ENCODE results near the gene IMPA2. TPM values are rescaled to one million over a fixed set of nuclear protein-coding genes. Genes with fewer than 3 reads are reported as not detected.

IMPA2 gene
- total RNA-seq, 2 experiments from 2014 or later = 17.7 to 20.8 TPM

DNA sequence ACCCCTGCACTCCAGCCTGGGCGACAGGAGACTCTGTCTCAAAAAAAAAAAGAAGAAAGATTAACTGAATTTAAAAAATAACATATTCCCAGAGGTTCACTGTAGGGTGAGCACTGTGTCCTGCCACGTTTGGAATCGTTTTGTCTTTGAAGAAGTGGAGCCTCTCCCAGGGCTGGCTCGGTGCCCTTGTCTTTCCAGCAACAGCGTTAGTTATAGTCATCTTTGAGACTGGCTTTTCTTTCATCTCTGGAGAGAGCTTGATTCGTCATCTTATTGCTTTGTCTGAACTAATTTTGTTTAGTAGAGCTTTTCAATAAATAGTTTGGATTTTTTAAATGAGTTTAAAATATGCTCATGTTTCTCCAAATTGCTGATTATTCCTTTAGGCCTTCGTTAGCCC, 50.5 kb downstream of the IMPA2 start:
- H3K4me3 Mint-ChIP-seq = no peak overlapping the region

DNA sequence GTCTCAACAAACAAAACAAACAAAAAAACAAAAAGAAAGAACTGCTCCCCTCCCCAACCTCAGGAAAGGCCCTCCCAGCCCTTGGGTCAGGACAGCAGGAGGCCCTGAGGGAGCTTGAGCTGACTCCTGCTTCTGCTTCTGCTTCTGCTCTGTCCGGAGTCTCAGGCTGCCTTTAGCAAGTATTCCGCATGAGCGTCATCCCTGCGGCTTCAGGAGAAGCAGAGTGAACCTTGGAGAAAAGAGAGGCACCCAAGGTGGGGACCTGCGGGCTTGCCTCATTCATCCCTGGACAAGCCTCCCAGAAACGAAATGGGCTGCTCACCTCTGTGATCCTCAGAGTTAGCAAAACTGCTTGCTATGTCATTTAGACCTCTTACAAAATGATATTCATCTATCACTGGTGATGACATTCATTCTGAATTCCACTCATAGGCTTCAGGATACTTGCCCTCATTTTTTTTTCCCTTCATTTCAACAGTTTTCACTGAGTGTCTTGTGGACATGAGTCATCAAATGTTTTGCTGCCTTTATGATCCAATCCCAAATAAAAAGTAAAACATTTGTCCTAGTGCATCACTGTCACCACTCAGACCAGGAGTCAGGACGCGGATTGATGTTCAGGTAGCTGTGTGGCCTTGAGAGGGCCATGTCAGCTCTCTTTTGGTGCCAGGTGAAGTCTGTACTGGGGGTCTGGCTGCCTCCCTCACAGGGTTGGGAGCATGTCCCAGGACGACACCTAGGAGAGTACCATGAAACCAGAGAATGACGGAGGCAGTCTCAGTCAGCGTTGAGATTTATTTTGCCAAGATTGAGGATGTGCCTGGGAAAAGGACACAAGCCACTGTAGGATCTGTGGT, 51.7 kb downstream of the IMPA2 start:
- ATAC-seq (no peak), DNase-seq (no peak)
- ChIA-PET POLR2A (interaction anchor here (1.8 kb wide), 1 partner anchor 38 kb away, joined by 4 read pairs; no protein-coding TSS in a partner anchor), CTCF (interaction anchor here (1.0 to 2.5 kb wide), 3 partner anchors 95 to 300 kb away, joined by 4 to 11 read pairs (median 4); no protein-coding TSS in a partner anchor)
- intact Hi-C loops (cut with micrococcal nuclease) = no loop called here
- peaks cover 2% of the 10 kb centered on the region for H3K27me3 Mint-ChIP-seq
- H3K4me3 Mint-ChIP-seq = no peak overlapping the region
- no peaks in the 10 kb centered on the region for H3K36me3 Mint-ChIP-seq (ENCODE audit: low read depth)
- no peaks in the 10 kb centered on the region for H3K9me3 Mint-ChIP-seq
- H3K4me1 Mint-ChIP-seq (ENCODE audit: low read depth) = peaks cover under 1% of the 10 kb centered on the region
- TF ChIP-seq, protein P1, sequence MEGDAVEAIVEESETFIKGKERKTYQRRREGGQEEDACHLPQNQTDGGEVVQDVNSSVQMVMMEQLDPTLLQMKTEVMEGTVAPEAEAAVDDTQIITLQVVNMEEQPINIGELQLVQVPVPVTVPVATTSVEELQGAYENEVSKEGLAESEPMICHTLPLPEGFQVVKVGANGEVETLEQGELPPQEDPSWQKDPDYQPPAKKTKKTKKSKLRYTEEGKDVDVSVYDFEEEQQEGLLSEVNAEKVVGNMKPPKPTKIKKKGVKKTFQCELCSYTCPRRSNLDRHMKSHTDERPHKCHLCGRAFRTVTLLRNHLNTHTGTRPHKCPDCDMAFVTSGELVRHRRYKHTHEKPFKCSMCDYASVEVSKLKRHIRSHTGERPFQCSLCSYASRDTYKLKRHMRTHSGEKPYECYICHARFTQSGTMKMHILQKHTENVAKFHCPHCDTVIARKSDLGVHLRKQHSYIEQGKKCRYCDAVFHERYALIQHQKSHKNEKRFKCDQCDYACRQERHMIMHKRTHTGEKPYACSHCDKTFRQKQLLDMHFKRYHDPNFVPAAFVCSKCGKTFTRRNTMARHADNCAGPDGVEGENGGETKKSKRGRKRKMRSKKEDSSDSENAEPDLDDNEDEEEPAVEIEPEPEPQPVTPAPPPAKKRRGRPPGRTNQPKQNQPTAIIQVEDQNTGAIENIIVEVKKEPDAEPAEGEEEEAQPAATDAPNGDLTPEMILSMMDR (IDR thresholded peaks at IDR 0.05) = no peak
- H3K27ac Mint-ChIP-seq = no peak overlapping the region

More for the DNA sequence above, 50.5 kb downstream of the IMPA2 start:
- intact Hi-C loops (cut with micrococcal nuclease) = no loop called here
- ChIA-PET POLR2A (interaction anchor here (1.8 kb wide), 1 partner anchor 37 kb away, joined by 4 read pairs; no protein-coding TSS in a partner anchor), CTCF (interaction anchor here (1.1 kb wide), 1 partner anchor 94 kb away, joined by 4 read pairs; no protein-coding TSS in a partner anchor)
- no peak for DNase-seq
- Mint-ChIP-seq H3K36me3 (ENCODE audit: low read depth) (no peaks in the 10 kb centered on the region), H3K9me3 (no peaks in the 10 kb centered on the region), H3K27me3 (no peaks in the 10 kb centered on the region), H3K4me1 (ENCODE audit: low read depth) (no peaks in the 10 kb centered on the region), H3K27ac (no peak overlapping the region)
- ATAC-seq = no peak
- TF ChIP-seq, protein P1 (IDR thresholded peaks at IDR 0.05) = no peak

DNA sequence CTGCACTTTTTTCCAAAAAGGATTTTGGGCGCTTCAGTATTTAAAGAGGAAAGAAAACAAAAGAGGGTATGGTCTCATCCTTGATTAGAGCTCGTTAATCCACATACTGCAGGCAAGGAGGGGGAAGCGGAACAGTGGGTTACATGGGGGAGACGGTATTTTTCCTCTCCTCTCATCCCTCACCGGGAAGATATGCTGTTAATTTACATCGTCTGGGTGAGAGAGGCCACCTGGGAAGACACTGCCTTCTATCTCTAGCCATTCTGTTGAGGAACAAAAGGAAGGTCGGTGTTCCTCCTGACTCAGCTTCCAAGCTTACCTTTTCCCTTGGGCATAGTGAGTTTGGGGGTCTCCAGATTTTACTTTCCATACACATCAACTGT, 52.3 kb downstream of the IMPA2 start:
- Mint-ChIP-seq H3K4me3 (no peak overlapping the region), H3K9me3 (no peaks in the 10 kb centered on the region), H3K4me1 (ENCODE audit: low read depth) (peaks cover 4% of the 10 kb centered on the region), H3K27ac (no peak overlapping the region), H3K27me3 (peaks cover 5% of the 10 kb centered on the region), H3K36me3 (ENCODE audit: low read depth) (no peaks in the 10 kb centered on the region)
- intact Hi-C loops (cut with micrococcal nuclease) = no loop called here
- POLR2A ChIA-PET = no interaction called here
- ATAC-seq (no peak), DNase-seq (no peak)
- TF ChIP-seq, protein P1 (IDR thresholded peaks at IDR 0.05) = no peak
- CTCF ChIA-PET = interaction anchor here (1.0 to 2.5 kb wide), 2 partner anchors 96 to 300 kb away, joined by 4 to 11 read pairs; no protein-coding TSS in a partner anchor

DNA sequence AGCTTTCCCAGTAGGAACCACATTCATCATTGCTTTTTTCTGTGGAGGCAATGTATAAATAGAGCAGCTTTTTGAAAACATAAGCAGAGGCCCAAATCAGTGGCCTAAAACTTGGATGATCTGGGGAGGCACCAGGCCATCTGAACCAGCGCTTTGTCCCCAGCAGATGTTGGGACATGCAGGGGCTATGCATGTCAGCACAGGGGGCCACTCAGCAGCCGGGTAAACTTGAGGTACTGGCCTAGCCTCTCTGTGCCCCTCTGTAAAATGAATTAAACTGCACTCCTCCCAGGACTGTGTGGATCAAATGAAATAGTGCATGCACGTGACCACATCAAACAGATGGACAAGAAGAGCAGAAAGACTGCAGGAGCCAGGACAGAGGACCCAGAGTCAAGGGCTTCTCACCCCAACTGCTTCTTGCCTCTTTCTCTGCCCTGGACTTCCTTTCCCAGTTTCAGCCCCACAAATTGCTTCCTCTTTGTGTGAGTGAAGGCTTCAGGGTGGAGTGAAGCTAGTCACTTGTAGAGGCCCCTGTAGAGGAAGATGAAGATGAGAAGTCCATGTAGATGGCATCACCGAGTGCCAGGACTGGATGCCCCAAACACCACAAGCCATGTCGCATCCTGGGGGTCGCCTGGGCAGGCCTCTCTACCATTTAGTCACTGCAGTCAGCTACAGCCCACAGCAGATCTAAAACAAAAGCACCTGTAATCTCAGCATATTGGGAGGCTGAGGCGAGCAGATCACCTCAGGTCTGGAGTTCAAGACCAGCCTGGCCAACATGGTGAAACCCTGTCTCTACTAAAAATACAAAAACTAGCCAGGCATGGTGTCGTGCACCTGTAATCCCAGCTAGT, 53.2 kb downstream of the IMPA2 start:
- no peak overlapping the region for H3K27ac Mint-ChIP-seq
- intact Hi-C loops (cut with micrococcal nuclease) = loop anchor here (5.0 kb wide), 1 partner anchor 302 kb away; no protein-coding TSS in a partner anchor
- no peak for ATAC-seq
- ChIA-PET CTCF (interaction anchor here (2.5 kb wide), 1 partner anchor 96 kb away, joined by 11 read pairs; no protein-coding TSS in a partner anchor), POLR2A (no interaction called here)
- peaks cover 4% of the 10 kb centered on the region for H3K4me1 Mint-ChIP-seq (ENCODE audit: low read depth)
- peaks cover 5% of the 10 kb centered on the region for H3K27me3 Mint-ChIP-seq
- H3K36me3 Mint-ChIP-seq (ENCODE audit: low read depth) = no peaks in the 10 kb centered on the region
- no peaks in the 10 kb centered on the region for H3K9me3 Mint-ChIP-seq
- TF ChIP-seq, protein P1 (IDR thresholded peaks at IDR 0.05) = no peak
- no peak overlapping the region for H3K4me3 Mint-ChIP-seq
- DNase-seq = no peak

All from activated CD8-positive, alpha-beta T cell treated with anti-CD3 and anti-CD28 coated beads for 36 hours (primary cell).